NOMO-1 treated with DMSO at 0.1 percent for 48 hours (cell line): ENCODE data around the gene TLR6.
"Not testable (repeated sequence)": the region's sequence is repeated elsewhere in the genome, so short reads cannot be mapped to it uniquely, and the experiment has no call there.

Experiments
- DNase-seq: peaks from one replicate; lab custom pipeline; 2025; ENCODE audit not compliant: unreplicated experiment; lab: John Stamatoyannopoulos, UW

TLR6 gene

GRCh38 chr4:38791010-38791409 is 65.6 kb downstream of the TLR6 start:
- DNase-seq = peak; percentile 29

- no peak for DNase-seq
These were observed 68.3 kb downstream of the TLR6 start for GRCh38 chr4:38788317-38788716.

- no peak for DNase-seq
These were observed 68.9 kb downstream of the TLR6 start for GRCh38 chr4:38787693-38788092.

- peak; percentile 86 for DNase-seq
These were observed 70.7 kb downstream of the TLR6 start for GRCh38 chr4:38785901-38786402.

GRCh38 chr4:38785041-38785790 is 71.4 kb downstream of the TLR6 start:
- DNase-seq = peak; percentile 42

- no peak for DNase-seq
These were observed 72.5 kb downstream of the TLR6 start for GRCh38 chr4:38784141-38784540.

GRCh38 chr4:38783109-38783460 is 73.5 kb downstream of the TLR6 start:
- no peak for DNase-seq

- DNase-seq = peak; percentile 58
These were observed 74.0 kb downstream of the TLR6 start, which contains the start of gene TLR10 for GRCh38 chr4:38782452-38783108. Gene TLR10, minus strand, starts transcription at chr4:38782990. Its CDS starts 7,400 bp downstream, at chr4:38775590.

- DNase-seq = no peak
These were observed 74.8 kb downstream of the TLR6 start for GRCh38 chr4:38781854-38782261.

GRCh38 chr4:38780833-38781484 is 75.7 kb downstream of the TLR6 start:
- no peak for DNase-seq

GRCh38 chr4:38779790-38780189 is 76.8 kb downstream of the TLR6 start:
- no peak for DNase-seq

- not testable (repeated sequence) for DNase-seq
These were observed 78.7 kb downstream of the TLR6 start for GRCh38 chr4:38777925-38778324.

- DNase-seq = no peak
These were observed 81.3 kb downstream of the TLR6 start for GRCh38 chr4:38775326-38775725.

GRCh38 chr4:38774181-38774955 is 82.2 kb downstream of the TLR6 start:
- peak; percentile 27 for DNase-seq
